Sigmoid colon (tissue), 7 donors: ENCODE results near the gene FAR2. TPM values are rescaled to one million over a fixed set of nuclear protein-coding genes. Genes with fewer than 3 reads are reported as not detected.

Experiments
- DNase-seq: peaks from one replicate; pipeline ENCODE4 v3.0.0-alpha.2; 2019
- H3K27ac ChIP-seq, 4 donors: fragments of 200-600 bp; sonication (generic); one replicate each; pipeline ENCODE4 v1.5.1; 2016 to 2019; ENCODE audit warnings: mild to moderate bottlenecking in 1 of 4
- H3K27me3 ChIP-seq, 3 donors: fragments of 200-600 bp; sonication (generic); one replicate each; pipeline ENCODE4 v1.5.1; 2019; ENCODE audit warnings: mild to moderate bottlenecking in 1 of 3
- H3K36me3 ChIP-seq, 4 donors: fragments of 200-600 bp; sonication (generic); one replicate each; pipeline ENCODE4 v1.5.1; 2016 to 2019
- H3K4me1 ChIP-seq, 4 donors: fragments of 200-600 bp; sonication (generic); one replicate each; pipeline ENCODE4 v1.5.1; 2017 to 2019
- H3K4me3 ChIP-seq, 4 donors: fragments of 200-600 bp; sonication (generic); one replicate each; pipeline ENCODE4 v1.5.1; 2017 to 2019; ENCODE audit warnings: mild to moderate bottlenecking in 2 of 4, moderate library complexity in 1 of 4
- H3K9me3 ChIP-seq, 4 donors: fragments of 200-600 bp in 3 of 4; sonication (generic) in 3 of 4; one replicate each; pipeline versions ENCODE4 v1.5.1 to v1.6.1; 2013 to 2019
- EP300 ChIP-seq, 4 donors: sonication (generic); formaldehyde crosslinking; IDR thresholded peaks; one replicate each; pipeline ENCODE4 v1.6.1; 2017; ENCODE audit warnings: antibody characterized with exemption in 4 of 4
- POLR2A ChIP-seq, 2 donors: fragments of 450-650 bp; IDR thresholded peaks; one replicate each; pipeline ENCODE4 v1.6.1; 2016; ENCODE audit warnings: antibody characterized with exemption in 2 of 2, mild to moderate bottlenecking in 2 of 2, moderate library complexity in 2 of 2
- POLR2AphosphoS5 ChIP-seq, 4 donors: sonication (generic); formaldehyde crosslinking; IDR thresholded peaks; one replicate each; pipeline ENCODE4 v1.6.1; 2017; ENCODE audit warnings: antibody characterized with exemption in 4 of 4
- WGBS, 2 donors: extraction: QIAGEN DNeasy Blood & Tissue Kit; methylation state at CpG; one replicate each; pipeline ENCODE4 v1.1.7; 2013; 5-methylcytosine and 5-hydroxymethylcytosine counted together
- intact Hi-C: fragments of 100-400 bp; cut with DNase I; formaldehyde crosslinking; loops from one replicate; pipeline ENCODE4 v1.15.1; 2023
- polyA plus RNA-seq, 3 donors: library from polyadenylated mRNA; stranded (reverse); fragments of 200-250 nt; gene quantifications; one replicate each; pipeline ENCODE4 v1.2.3, GENCODE V29; 2013
- total RNA-seq, 4 donors: library from RNA; depleted of rRNA; stranded (reverse); fragments of >200 nt; gene quantifications; one replicate each; pipeline ENCODE4 v1.1.0, GENCODE V29; 2016
- TF ChIP-seq, protein P1 (sequence below), 4 experiments: fragments of 450-650 bp in 3 of 4; fragments of 200-600 bp in 1 of 4; IDR thresholded peaks; one replicate each; pipeline ENCODE4 v1.5.1; 2016 to 2019; ENCODE audit warnings: antibody characterized with exemption in 4 of 4, mild to moderate bottlenecking in 3 of 4, moderate library complexity in 2 of 4
- donor health status: healthy with polysubstance abuse.
- donor health status: Bipolar disorder and iron deficiency.
- donor health status: healthy.

FAR2 gene
- total and polyA plus RNA-seq, 7 donors = 11.1 to 46.7 (median 13.0) TPM

DNA sequence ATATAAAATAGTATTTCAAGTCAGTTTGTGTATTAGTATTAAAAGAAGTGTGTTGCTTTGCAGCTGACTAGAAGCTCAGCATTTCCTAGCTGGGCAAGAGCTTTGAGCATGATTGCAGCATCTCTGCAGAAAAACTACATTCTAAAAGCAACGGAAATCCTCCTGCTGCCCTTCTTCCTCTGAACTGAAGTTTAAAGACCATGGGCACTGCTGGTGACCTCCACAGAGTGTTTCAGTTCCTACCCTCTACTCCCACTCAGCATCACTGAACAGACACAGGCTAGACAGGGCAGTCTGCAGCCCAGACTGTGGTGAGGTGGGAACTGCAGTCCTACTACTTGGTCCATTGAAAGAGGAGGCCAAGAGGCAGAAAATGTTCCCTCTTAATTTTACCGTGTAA, 59.0 kb downstream of the FAR2 start:
- Histone ChIP-seq H3K4me1 (peaks cover 0 to 21% (median 11%) of the 10 kb centered on the region in 4 donors), H3K36me3 (no peaks in the 10 kb centered on the region), H3K9me3 (no peaks in the 10 kb centered on the region), H3K27me3 (no peaks in the 10 kb centered on the region), H3K27ac (no peak overlapping the region), H3K4me3 (no peak overlapping the region)
- WGBS, 2 donors = 43 to 67% methylated on average over 2 of the region's 2 CpGs
- intact Hi-C loops = no loop called here
- TF ChIP-seq POLR2A (IDR thresholded peaks at IDR 0.05) (no peak), EP300 (IDR thresholded peaks at IDR 0.05) (no peak), POLR2AphosphoS5 (IDR thresholded peaks at IDR 0.05) (no peak)
- TF ChIP-seq, protein P1, sequence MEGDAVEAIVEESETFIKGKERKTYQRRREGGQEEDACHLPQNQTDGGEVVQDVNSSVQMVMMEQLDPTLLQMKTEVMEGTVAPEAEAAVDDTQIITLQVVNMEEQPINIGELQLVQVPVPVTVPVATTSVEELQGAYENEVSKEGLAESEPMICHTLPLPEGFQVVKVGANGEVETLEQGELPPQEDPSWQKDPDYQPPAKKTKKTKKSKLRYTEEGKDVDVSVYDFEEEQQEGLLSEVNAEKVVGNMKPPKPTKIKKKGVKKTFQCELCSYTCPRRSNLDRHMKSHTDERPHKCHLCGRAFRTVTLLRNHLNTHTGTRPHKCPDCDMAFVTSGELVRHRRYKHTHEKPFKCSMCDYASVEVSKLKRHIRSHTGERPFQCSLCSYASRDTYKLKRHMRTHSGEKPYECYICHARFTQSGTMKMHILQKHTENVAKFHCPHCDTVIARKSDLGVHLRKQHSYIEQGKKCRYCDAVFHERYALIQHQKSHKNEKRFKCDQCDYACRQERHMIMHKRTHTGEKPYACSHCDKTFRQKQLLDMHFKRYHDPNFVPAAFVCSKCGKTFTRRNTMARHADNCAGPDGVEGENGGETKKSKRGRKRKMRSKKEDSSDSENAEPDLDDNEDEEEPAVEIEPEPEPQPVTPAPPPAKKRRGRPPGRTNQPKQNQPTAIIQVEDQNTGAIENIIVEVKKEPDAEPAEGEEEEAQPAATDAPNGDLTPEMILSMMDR (IDR thresholded peaks at IDR 0.05) = no peak
- DNase-seq = no peak

GRCh38 chr12:29208936-29209701, 60.0 kb downstream of the FAR2 start:
- H3K4me1 ChIP-seq = peaks cover 0 to 24% (median 15%) of the 10 kb centered on the region in 4 donors
- intact Hi-C loops = no loop called here
- no peaks in the 10 kb centered on the region for H3K27me3 ChIP-seq
- TF ChIP-seq POLR2A (IDR thresholded peaks at IDR 0.05) (no peak), POLR2AphosphoS5 (IDR thresholded peaks at IDR 0.05) (no peak), EP300 (IDR thresholded peaks at IDR 0.05) (no peak)
- TF ChIP-seq, protein P1 (IDR thresholded peaks at IDR 0.05) = no peak
- WGBS, 2 donors = 17 to 56% methylated on average over 3 of the region's 3 CpGs
- no peaks in the 10 kb centered on the region for H3K36me3 ChIP-seq
- H3K9me3 ChIP-seq = no peaks in the 10 kb centered on the region
- no peak overlapping the region for H3K27ac ChIP-seq
- DNase-seq = no peak
- no peak overlapping the region for H3K4me3 ChIP-seq

DNA sequence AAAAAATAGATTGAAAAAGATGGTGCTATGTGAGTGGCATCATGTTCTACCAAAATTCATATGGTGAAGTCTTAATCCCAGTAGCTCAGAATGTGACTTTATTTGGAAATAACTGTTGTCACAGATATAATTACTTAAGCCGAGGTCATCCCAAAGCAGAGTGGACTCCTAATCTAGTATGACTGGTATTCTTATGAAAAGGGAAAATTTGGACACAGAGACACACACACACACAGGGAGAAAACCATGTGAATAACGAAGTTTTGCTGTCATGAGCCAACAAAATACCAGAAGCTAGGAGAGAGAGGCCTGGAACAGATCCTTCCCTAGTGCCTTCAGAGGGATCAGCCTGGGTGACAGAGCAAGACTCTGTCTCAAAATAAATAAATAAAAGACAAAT, 62.6 kb downstream of the FAR2 start:
- no peak for DNase-seq
- intact Hi-C loops = no loop called here
- H3K36me3 ChIP-seq = no peaks in the 10 kb centered on the region
- H3K4me1 ChIP-seq = peaks cover 0 to 20% (median 15%) of the 10 kb centered on the region in 4 donors
- no peak overlapping the region for H3K4me3 ChIP-seq
- no peaks in the 10 kb centered on the region for H3K27me3 ChIP-seq
- 86 to 88% methylated on average over 2 of the region's 2 CpGs for WGBS, 2 donors
- H3K27ac ChIP-seq = peak overlapping the region in 3 of 4 donors; percentile 6 to 73 (median 18)
- no peaks in the 10 kb centered on the region for H3K9me3 ChIP-seq
- TF ChIP-seq POLR2AphosphoS5 (IDR thresholded peaks at IDR 0.05) = no peak
- TF ChIP-seq POLR2A (IDR thresholded peaks at IDR 0.05) = no peak
- TF ChIP-seq EP300 (IDR thresholded peaks at IDR 0.05) = no peak
- TF ChIP-seq, protein P1 (IDR thresholded peaks at IDR 0.05) = no peak

GRCh38 chr12:29212682-29213403, 63.8 kb downstream of the FAR2 start:
- intact Hi-C loops = no loop called here
- no peak for DNase-seq
- Histone ChIP-seq H3K27ac (peak overlapping the region in 3 of 4 donors; percentile 18 to 73 (median 43)), H3K27me3 (no peaks in the 10 kb centered on the region), H3K4me1 (peaks cover 0 to 19% (median 14%) of the 10 kb centered on the region in 4 donors), H3K36me3 (no peaks in the 10 kb centered on the region), H3K4me3 (no peak overlapping the region), H3K9me3 (no peaks in the 10 kb centered on the region)
- TF ChIP-seq EP300 (IDR thresholded peaks at IDR 0.05) = peak in 2 of 4 donors; percentile 30 to 57
- TF ChIP-seq, protein P1 (IDR thresholded peaks at IDR 0.05) = no peak
- TF ChIP-seq POLR2A (IDR thresholded peaks at IDR 0.05) = no peak
- peak; percentile 16 to 79 (median 62) for TF ChIP-seq POLR2AphosphoS5 (IDR thresholded peaks at IDR 0.05)
- WGBS, 2 donors = 21 to 53% methylated on average over 4 of the region's 4 CpGs
